Measurements from ENCODE around the gene GLCE.

DNA sequence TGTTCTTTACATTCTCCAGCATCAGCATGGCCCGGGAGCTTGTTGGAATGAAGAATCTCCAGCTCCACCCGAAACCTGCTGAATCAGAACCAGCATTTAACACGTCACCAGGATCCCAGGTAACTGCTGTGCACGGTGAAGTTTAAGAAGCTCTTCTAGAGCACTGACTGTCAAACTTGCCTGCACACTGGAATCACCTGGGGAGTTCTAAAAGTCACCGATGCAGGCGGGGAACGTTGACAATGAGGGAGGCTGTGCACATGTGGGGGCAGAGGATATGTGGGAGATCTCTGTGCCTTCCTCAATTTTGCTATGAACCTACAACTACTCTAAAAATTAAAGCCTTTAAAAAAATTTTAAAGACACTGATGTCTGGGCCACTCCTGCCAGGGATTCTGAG lies 119.2 kb downstream of the GLCE start:
- TF ChIP-seq, protein P1, sequence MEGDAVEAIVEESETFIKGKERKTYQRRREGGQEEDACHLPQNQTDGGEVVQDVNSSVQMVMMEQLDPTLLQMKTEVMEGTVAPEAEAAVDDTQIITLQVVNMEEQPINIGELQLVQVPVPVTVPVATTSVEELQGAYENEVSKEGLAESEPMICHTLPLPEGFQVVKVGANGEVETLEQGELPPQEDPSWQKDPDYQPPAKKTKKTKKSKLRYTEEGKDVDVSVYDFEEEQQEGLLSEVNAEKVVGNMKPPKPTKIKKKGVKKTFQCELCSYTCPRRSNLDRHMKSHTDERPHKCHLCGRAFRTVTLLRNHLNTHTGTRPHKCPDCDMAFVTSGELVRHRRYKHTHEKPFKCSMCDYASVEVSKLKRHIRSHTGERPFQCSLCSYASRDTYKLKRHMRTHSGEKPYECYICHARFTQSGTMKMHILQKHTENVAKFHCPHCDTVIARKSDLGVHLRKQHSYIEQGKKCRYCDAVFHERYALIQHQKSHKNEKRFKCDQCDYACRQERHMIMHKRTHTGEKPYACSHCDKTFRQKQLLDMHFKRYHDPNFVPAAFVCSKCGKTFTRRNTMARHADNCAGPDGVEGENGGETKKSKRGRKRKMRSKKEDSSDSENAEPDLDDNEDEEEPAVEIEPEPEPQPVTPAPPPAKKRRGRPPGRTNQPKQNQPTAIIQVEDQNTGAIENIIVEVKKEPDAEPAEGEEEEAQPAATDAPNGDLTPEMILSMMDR (IDR thresholded peaks at IDR 0.05; ENCODE audit: insufficient read depth, low read length, poor library complexity, severe bottlenecking) = no peak
- no peak for TF ChIP-seq EZH2phosphoT487 (conservative IDR thresholded peaks at IDR 0.05; ENCODE audit: low read length)

All from SU-DHL-6 (cell line).